ENCODE data around the gene ARL2BP. TPM values are rescaled to one million over a fixed set of nuclear protein-coding genes. Genes with fewer than 3 reads are reported as not detected.

The ARL2BP gene
- total and polyA plus RNA-seq, 2 of the 13 experiments (the other 11 are each of a cell fraction or from before 2014, with no cell fraction given) = 64.3 to 67.6 TPM

GRCh38 chr16:57300387-57301125 is 55.5 kb downstream of the ARL2BP start (continued):
- TF ChIP-seq UBTF (CRISPR knock-in tag; IDR thresholded peaks at IDR 0.05) (peak; percentile 30), NRL (CRISPR knock-in tag; IDR thresholded peaks at IDR 0.05; ENCODE audit: borderline replicate concordance) (peak; percentile 71; the same call in 1 of the 2 replicates), FOSL2 (CRISPR knock-in tag; IDR thresholded peaks at IDR 0.05) (peak; percentile 73), HCFC1 (IDR thresholded peaks at IDR 0.05; ENCODE audit: low read depth, low read length) (peak; percentile 52; the same call in 1 of the 2 replicates), GATAD1 (CRISPR knock-in tag; IDR thresholded peaks at IDR 0.05) (peak; percentile 78), TBX2 (CRISPR knock-in tag; IDR thresholded peaks at IDR 0.05; ENCODE audit: borderline replicate concordance) (peak; percentile 84), TFE3 (CRISPR knock-in tag; IDR thresholded peaks at IDR 0.05) (peak; percentile 38), CBX2 (IDR thresholded peaks at IDR 0.05; ENCODE audit: low read depth, low read length) (no peak), CBX2 (CRISPR knock-in tag; IDR thresholded peaks at IDR 0.05; ENCODE audit: low read depth) (no peak), KIAA2018 (CRISPR knock-in tag; IDR thresholded peaks at IDR 0.05; ENCODE audit: borderline replicate concordance) (no peak), SKI (IDR thresholded peaks at IDR 0.05; ENCODE audit: partially characterized antibody) (peak; percentile 78), ZNF614 (CRISPR knock-in tag; IDR thresholded peaks at IDR 0.05; ENCODE audit: borderline replicate concordance) (peak; percentile 15), SNAPC2 (CRISPR knock-in tag; IDR thresholded peaks at IDR 0.05) (0 out of 2 replicates have a peak, but pooled peaks have one; percentile 75), KLF12 (CRISPR knock-in tag; IDR thresholded peaks at IDR 0.05; ENCODE audit: borderline replicate concordance) (peak; percentile 28; the same call in 1 of the 2 replicates), GABPA (IDR thresholded peaks at IDR 0.05; ENCODE audit: low read depth, low read length) (no peak), GABPA (CRISPR knock-in tag; IDR thresholded peaks at IDR 0.05; ENCODE audit: low read depth) (peak; percentile 55), BATF2 (CRISPR knock-in tag; IDR thresholded peaks at IDR 0.05) (no peak)
